KG1 (cell line): ENCODE measurements around the gene RABEP1.
"Not testable (repeated sequence)": the region's sequence is repeated elsewhere in the genome, so short reads cannot be mapped to it uniquely, and the experiment has no call there.

Source experiments
- DNase-seq: peaks from one replicate; lab custom pipeline; 2025; lab: John Stamatoyannopoulos, UW

RABEP1 gene, protein sequence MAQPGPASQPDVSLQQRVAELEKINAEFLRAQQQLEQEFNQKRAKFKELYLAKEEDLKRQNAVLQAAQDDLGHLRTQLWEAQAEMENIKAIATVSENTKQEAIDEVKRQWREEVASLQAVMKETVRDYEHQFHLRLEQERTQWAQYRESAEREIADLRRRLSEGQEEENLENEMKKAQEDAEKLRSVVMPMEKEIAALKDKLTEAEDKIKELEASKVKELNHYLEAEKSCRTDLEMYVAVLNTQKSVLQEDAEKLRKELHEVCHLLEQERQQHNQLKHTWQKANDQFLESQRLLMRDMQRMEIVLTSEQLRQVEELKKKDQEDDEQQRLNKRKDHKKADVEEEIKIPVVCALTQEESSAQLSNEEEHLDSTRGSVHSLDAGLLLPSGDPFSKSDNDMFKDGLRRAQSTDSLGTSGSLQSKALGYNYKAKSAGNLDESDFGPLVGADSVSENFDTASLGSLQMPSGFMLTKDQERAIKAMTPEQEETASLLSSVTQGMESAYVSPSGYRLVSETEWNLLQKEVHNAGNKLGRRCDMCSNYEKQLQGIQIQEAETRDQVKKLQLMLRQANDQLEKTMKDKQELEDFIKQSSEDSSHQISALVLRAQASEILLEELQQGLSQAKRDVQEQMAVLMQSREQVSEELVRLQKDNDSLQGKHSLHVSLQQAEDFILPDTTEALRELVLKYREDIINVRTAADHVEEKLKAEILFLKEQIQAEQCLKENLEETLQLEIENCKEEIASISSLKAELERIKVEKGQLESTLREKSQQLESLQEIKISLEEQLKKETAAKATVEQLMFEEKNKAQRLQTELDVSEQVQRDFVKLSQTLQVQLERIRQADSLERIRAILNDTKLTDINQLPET

DNA sequence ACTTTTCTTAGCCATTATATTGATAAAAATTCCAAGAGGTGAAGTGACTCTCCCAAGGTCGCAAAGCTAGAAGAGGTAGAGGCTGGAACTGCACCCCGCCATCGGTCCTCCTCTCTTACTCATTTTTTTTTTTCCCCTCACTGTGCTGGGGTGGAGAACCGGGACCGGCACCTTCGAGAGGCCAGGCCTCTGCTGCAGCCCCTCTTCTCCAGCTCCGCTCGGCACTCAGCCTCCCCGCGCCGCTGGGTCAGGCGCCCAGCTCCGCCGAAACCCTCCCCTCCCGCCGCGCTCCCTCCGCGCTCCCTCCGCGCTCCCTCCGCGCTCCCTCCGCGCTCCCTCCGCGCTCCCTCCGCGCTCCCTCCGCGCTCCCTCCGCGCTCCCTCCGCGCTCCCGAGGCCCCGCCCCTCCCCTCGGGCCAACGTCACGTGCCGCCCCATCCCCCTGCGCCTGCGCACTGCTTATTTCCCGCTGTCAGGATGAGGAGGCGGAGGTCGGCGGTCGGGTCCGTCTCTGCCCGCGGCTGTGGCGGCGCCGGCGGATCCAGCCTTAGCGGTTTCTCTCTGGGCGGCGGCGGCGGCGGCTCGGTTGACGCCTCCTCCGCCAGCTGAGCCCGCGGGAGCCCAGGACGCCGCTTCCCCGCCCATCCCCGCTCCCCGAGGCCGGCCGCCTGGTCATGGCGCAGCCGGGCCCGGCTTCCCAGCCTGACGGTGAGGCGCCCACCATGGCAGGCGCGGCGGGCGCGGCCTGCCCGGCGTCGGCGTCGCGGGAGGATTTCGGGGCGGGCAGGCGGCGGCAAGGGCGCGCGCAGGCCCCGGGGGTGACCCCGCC lies at the start of gene RABEP1:
Gene RABEP1, plus strand, starts transcription at position 471 of the 828 bp plus-strand sequence. Its CDS starts 203 bp downstream, at position 674.
- peak; percentile 6 for DNase-seq

GRCh38 chr17:5233492-5233891 lies 48.6 kb upstream of the RABEP1 start:
- DNase-seq = not testable (repeated sequence)

DNA sequence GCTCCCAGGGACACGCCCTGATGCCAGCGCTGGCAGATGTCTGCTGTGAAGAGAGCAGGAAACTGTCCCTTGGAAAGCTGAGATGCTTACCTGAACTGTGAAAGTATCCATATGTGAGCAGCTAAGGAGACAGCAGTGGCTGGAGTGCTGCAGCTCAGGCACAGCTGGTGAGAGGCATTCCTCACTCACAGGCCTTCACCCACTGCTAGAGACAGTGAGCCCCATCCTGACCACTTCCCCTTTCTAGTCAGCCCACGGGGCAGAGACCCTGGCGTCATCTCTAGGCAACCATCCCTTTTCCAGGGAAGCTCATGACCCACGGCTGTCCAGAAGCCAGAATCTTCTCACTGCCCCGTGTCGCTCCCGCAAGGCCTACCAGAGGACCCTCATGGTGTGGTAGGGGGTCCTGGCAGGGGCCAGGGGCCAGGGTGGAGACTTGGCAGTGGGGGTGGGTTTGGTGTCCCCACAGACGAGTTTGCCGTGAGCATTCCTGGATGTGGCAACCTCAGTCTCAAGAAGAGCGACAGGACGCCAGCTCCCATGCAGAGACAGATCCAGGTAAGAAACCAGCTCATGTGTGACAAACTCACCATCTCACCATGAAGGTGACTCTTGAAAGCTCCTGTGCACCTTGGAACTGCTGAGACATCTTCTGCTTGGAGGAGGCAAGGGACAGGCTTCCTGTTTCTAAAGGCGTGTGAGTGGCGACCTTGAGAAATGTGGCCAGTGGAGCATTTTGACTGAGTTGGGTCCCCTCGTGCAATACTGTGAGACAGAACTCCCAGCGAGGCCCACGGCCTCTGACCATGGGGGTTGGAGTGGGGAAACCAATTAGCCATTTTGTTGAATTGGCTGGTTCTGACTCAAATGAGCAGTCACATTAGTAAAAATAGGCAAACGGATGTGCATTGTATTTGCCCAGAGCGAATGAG lies 47.2 kb upstream of the RABEP1 start, which contains the start of gene SCIMP:
Gene SCIMP, minus strand, starts transcription at position 216 of the 932 bp plus-strand sequence. Its CDS starts 105 bp downstream, at position 111.
- DNase-seq = no peak

DNA sequence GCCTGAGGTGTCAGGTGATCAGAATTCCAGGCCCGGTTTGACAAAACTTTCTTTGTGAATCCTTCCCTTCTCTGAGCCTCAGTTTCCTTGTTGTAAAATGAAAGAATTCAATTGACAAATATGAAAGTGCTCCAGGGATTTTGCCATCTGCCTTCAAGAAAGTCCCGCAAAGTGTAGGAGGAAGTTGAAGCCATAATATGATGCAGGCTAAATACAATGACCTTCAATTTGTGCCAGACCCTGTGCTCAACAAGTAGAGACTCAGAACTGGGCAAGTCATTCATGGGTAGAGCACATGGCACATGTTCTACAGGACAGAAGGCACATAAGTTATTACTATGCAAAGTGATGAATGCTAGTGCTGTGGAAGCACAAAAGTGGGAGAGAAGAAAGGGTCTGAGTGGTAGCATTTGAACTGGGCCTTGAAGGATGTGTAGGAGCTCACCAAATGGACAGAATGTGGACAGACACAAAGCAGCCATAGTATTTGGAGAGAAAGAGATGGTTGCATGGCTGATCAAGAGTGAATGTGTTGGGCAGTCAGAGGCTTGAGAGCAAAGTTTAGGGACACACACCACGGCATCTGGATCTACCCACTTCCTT lies 45.0 kb upstream of the RABEP1 start:
- no peak for DNase-seq

GRCh38 chr17:5237541-5238016 lies 44.5 kb upstream of the RABEP1 start:
- DNase-seq = no peak

DNA sequence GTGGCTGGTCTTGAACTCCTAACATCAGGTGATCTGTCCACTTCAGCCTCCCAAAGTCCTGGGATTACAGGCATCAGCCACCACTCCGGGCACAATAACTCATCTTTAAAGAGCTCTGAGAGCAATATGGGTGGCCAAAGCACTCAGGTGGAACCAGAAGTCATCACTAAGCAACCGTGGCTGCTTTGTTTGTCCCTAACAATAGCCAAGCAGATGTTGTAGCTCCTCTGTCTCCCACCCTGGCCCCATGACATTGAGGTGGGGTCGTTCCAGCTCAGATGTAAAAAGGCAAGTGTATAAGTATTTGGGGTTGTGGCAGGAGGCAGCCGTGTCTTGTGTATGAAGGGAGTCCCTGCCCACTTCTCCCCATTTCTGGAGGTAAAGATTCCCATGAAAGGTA lies 43.8 kb upstream of the RABEP1 start:
- no peak for DNase-seq

GRCh38 chr17:5239769-5240168 lies 42.3 kb upstream of the RABEP1 start:
- not testable (repeated sequence) for DNase-seq

DNA sequence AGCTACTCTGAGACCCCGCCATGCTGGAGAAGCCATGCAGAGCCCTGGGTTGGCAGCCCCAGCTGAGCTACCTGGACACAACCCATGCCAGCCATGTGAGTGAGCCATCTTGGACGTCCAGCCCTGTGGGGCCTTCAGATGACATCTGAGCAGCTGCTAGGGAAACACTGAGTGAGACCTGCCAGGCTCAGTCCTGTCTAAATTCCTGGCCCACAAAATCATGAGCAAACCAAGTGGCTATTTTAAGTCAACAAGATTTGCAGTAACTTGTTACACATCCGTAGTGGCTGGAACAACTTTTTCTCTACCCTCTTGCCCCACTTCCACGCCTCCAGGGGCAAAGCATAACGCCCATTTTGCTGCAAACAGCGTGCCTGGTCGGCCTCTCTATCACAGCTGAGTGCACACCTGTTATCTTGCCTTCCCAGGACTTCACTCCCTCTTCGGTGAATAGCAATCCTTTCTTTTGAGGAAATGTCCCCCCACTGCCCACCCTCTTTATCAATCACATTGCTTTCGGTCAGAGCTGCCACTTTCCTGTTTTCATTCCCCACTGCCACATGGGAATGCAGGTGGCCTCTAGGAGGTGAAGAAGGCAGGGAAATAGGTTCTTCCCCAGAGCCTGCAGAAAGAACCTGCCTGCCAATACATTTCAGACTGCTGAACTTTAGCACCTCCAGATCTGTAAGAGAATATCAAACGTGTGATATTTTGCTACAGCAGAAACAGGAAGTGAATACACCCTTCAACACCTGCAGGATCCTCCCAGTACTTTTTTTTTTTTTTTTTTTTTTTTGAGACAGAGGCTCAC lies 40.0 kb upstream of the RABEP1 start:
- DNase-seq = no peak

DNA sequence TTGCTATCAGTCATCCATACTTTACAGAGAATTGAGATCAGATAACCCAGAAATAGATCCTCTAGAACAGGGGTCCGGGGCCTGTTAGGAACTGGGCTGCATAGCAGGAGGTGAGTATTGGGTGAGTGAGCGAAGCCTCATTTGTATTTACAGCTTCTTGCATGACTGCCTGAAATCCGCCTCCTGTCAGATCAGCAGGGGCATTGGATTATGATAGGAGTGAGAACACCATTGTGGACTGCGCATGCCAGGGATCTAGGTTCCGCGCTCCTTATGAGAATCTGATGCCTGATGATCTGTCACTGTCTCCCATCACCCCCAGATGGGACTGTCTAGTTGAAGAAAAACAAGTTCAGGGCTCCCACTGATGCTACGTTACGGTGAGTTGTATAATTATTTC lies 34.5 kb upstream of the RABEP1 start:
- DNase-seq = no peak

- no peak for DNase-seq
Observed at GRCh38 chr17:5248821-5249479, 33.1 kb upstream of the RABEP1 start.

DNA sequence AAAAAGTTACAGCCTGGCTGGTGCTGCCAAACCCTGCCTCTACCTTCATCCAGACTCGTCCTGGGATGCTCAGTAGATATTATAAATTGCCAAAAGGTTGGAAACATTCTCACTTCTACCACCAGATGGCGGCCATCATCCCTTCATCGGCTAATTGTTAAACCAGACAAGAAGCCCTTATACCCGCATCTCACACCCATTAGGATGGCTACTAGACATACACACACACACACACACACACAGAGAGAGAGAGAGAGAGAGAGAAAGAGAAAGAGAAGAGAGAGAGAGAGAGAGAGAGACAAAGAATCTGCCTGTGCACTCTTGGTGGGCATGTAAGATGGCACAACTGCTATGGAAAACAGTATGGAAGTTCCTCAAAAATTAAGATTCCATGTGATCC lies 32.5 kb upstream of the RABEP1 start:
- DNase-seq = peak; percentile 8

DNA sequence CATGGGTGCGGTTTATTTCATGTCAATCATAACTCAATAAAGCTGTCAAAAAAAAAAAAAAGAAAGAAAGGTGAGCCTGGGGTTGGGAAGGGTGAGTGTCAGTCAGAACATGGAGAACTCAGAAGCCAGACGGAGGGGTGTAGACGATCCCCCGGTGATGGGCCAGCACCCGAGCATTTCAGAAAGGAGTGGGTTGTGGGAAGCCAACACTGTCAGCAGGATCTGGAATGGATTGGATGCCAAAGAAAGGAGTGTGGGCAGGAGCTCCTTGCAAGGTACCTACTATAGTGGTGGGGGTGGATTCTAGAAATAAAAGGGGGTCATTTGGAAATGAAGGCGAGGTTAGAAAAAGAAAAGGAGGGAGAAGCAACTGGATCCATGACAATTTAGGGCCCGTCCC lies 27.7 kb upstream of the RABEP1 start:
- DNase-seq = no peak

GRCh38 chr17:5254903-5255521 lies 27.1 kb upstream of the RABEP1 start:
- DNase-seq = peak; percentile 59

DNA sequence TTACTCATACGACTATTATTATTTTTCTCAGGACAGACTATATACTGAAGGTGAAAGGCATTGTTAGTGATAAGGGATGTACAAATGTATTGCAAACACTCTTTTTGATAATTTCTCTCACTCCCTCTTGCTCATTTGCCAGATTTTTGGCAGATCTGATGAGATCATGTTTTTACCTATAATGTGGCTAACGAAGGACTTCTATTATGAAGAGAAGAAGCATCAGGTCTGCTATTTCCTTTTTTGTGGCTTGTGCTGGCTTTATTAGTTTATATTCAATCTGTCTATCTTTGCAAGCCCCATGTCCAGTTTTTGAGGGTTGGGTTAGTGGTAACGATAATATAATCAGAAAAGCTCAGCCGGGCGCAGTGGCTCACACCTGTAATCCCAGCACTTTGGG lies 25.0 kb upstream of the RABEP1 start:
- DNase-seq = no peak

DNA sequence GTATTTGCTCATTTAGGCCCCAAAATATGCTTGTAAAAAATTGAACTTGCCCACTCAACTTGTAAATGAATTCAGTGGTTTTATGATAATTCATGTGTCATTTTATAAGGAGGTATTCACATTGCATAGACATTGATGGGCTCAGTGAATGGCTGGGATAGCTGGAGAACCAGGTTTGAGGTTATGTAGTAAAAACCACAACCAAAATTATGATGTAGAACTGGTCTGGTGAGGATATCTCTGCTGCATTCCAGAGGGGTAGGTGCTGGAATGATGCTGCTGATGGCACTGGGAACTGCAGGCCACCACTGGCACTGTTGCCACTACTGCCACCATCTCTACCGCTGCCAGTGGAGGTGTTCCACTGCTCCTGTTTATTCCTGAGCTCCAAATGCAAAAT lies 21.5 kb upstream of the RABEP1 start:
- no peak for DNase-seq

DNA sequence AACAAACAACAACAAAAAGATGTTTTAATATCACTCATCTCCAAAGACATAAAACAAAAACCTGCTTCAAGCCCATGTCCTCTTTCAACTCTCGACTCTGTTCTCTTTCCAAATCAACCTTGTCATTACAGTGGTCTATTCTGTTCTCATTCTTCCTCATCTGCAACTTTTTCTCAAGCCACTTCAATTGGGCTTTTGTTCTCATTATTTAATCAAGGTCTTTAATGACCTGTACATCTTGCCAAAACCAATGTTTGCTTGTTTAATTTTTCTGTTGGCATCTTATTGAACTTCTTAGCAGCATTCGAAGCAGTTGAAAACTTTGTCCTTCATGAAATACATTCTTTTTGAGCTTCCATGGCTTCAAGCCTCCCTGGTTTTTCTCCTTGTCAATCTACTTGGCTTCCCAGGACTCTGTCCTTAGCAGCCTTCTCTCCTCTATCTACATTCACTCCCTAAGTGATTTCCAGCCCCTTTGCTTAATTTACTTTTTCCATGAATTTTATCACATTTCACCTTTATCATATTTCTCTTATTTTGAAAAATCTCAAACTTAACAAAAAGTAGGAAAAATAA lies 19.6 kb upstream of the RABEP1 start:
- DNase-seq = no peak

DNA sequence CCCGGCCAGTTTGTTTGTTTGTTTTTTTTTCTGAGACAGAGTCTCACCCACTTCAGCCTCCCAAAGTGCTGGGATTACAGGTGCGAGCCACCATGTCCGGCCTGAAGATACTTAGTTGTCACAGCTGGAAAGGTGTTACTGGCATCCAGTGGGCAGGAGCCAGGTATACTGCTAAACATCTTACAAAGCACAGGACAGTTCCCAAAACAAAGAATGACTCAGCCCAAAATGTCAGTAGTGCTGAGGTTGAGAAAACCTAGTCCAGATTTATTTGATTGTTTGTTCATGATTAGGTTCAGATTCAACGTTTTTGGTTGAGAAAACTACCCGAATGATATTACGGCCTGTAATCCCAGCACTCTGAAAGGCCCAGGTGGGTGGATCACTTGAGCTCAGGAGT lies 18.6 kb upstream of the RABEP1 start:
- no peak for DNase-seq

- no peak for DNase-seq
Observed at GRCh38 chr17:5264893-5265292, 17.2 kb upstream of the RABEP1 start.
